Hepatocyte (in vitro differentiated cells): ENCODE measurements around the gene TENM4. TPM values are rescaled to one million over a fixed set of nuclear protein-coding genes. Genes with fewer than 3 reads are reported as not detected.

Experiments used
- DNase-seq: peaks from one replicate; pipeline ENCODE4 v3.0.0-alpha.2; 2016; ENCODE audit warnings: low spot score
- H2AFZ ChIP-seq: fragments of 200-600 bp; sonication (generic); 2 replicates; pipeline ENCODE4 v1.6.0; 2016; ENCODE audit warnings: antibody characterized with exemption, mild to moderate bottlenecking
- H3K27ac ChIP-seq: fragments of 200-600 bp; sonication (generic); 2 replicates; pipeline ENCODE4 v1.5.1; 2016; ENCODE audit warnings: mild to moderate bottlenecking
- H3K27me3 ChIP-seq: fragments of 200-600 bp; sonication (generic); 2 replicates; pipeline ENCODE4 v1.6.1; 2016
- H3K36me3 ChIP-seq: fragments of 200-600 bp; sonication (generic); replicated peaks from 2 replicates; pipeline ENCODE4 v1.5.1; 2016; ENCODE audit warnings: low read depth; ENCODE audit not compliant: insufficient read depth
- H3K4me1 ChIP-seq: fragments of 200-600 bp; sonication (generic); 2 replicates; pipeline ENCODE4 v1.5.1; 2016; ENCODE audit warnings: mild to moderate bottlenecking, moderate library complexity; ENCODE audit not compliant: insufficient read depth
- H3K4me2 ChIP-seq: fragments of 200-600 bp; sonication (generic); 2 replicates; pipeline ENCODE4 v1.6.0; 2016
- H3K4me3 ChIP-seq: fragments of 200-600 bp; sonication (generic); 2 replicates; pipeline ENCODE4 v1.5.1; 2016; ENCODE audit warnings: mild to moderate bottlenecking
- H3K79me2 ChIP-seq: fragments of 200-600 bp; sonication (generic); 2 replicates; pipeline ENCODE4 v1.6.0; 2017; ENCODE audit warnings: mild to moderate bottlenecking
- H3K9me2 ChIP-seq: fragments of 200-600 bp; sonication (generic); replicated peaks from 2 replicates; pipeline ENCODE4 v1.6.0; 2017; ENCODE audit warnings: mild to moderate bottlenecking; ENCODE audit not compliant: insufficient read depth
- H3K9me3 ChIP-seq: fragments of 200-600 bp; sonication (generic); 2 replicates; pipeline ENCODE4 v1.5.1; 2016; ENCODE audit warnings: low read depth, mild to moderate bottlenecking
- H4K20me1 ChIP-seq: fragments of 200-600 bp; sonication (generic); 2 replicates; pipeline ENCODE4 v1.6.0; 2016; ENCODE audit warnings: mild to moderate bottlenecking; ENCODE audit not compliant: insufficient read depth, poor library complexity, severe bottlenecking
- EZH2 ChIP-seq: fragments of 200-600 bp; sonication (generic); IDR thresholded peaks from 2 replicates; pipeline ENCODE4 v1.6.1; 2016; ENCODE audit warnings: antibody characterized with exemption, mild to moderate bottlenecking, borderline replicate concordance
- EZH2phosphoT487 ChIP-seq: fragments of 200-600 bp; sonication (generic); IDR thresholded peaks from one replicate; pipeline ENCODE4 v1.6.1; 2018; ENCODE audit warnings: antibody characterized with exemption, mild to moderate bottlenecking, low read depth, moderate library complexity; ENCODE audit not compliant: unreplicated experiment, severe bottlenecking
- WGBS: methylation state at CpG from one replicate; pipeline ENCODE4 v1.1.6; 2016; ENCODE audit warnings: low lambda C conversion rate; ENCODE audit errors: missing lambda C conversion rate; 5-methylcytosine and 5-hydroxymethylcytosine counted together
- polyA plus RNA-seq: library from polyadenylated mRNA; unstranded; fragments of >200 nt; fragmentation: Nextera tagmentation; extraction: Ambion mirVana; gene quantifications from 2 replicates; pipeline ENCODE4 v1.2.1, GENCODE V29; 2016
- total RNA-seq: library from RNA; depleted of rRNA; stranded (reverse); fragments of >200 nt; gene quantifications from 2 replicates; pipeline ENCODE4 v1.2.3, GENCODE V29; 2014
- TF ChIP-seq, protein P1 (sequence below): fragments of 200-600 bp; sonication (generic); IDR thresholded peaks from 2 replicates; pipeline ENCODE4 v1.5.1; 2016; ENCODE audit warnings: antibody characterized with exemption, mild to moderate bottlenecking; ENCODE audit not compliant: poor library complexity

Gene TENM4
- total and polyA plus RNA-seq, 2 experiments from 2014 or later: 18.4 to 18.7 TPM

- H3K9me3 ChIP-seq: no peaks in the 10 kb centered on the region
- H2AFZ ChIP-seq: no peak overlapping the region
- DNase-seq: no peak
- no peaks in the 10 kb centered on the region for H3K27me3 ChIP-seq
- H3K36me3 ChIP-seq: no peaks in the 10 kb centered on the region
- H3K79me2 ChIP-seq: no peaks in the 10 kb centered on the region
- H3K27ac ChIP-seq: no peak overlapping the region
- WGBS: 81% methylated on average over 6 of the region's 6 CpGs
- H3K4me2 ChIP-seq: no peak overlapping the region
- peaks cover 24% of the 10 kb centered on the region for H3K4me1 ChIP-seq
- no peaks in the 10 kb centered on the region for H3K9me2 ChIP-seq
- TF ChIP-seq, protein P1, sequence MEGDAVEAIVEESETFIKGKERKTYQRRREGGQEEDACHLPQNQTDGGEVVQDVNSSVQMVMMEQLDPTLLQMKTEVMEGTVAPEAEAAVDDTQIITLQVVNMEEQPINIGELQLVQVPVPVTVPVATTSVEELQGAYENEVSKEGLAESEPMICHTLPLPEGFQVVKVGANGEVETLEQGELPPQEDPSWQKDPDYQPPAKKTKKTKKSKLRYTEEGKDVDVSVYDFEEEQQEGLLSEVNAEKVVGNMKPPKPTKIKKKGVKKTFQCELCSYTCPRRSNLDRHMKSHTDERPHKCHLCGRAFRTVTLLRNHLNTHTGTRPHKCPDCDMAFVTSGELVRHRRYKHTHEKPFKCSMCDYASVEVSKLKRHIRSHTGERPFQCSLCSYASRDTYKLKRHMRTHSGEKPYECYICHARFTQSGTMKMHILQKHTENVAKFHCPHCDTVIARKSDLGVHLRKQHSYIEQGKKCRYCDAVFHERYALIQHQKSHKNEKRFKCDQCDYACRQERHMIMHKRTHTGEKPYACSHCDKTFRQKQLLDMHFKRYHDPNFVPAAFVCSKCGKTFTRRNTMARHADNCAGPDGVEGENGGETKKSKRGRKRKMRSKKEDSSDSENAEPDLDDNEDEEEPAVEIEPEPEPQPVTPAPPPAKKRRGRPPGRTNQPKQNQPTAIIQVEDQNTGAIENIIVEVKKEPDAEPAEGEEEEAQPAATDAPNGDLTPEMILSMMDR: no peak
- TF ChIP-seq EZH2 (no peak), EZH2phosphoT487 (no peak)
- no peaks in the 10 kb centered on the region for H4K20me1 ChIP-seq
- H3K4me3 ChIP-seq: no peak overlapping the region
These were observed 357.5 kb downstream of the TENM4 start for GRCh38 chr11:79083352-79083751.

DNA sequence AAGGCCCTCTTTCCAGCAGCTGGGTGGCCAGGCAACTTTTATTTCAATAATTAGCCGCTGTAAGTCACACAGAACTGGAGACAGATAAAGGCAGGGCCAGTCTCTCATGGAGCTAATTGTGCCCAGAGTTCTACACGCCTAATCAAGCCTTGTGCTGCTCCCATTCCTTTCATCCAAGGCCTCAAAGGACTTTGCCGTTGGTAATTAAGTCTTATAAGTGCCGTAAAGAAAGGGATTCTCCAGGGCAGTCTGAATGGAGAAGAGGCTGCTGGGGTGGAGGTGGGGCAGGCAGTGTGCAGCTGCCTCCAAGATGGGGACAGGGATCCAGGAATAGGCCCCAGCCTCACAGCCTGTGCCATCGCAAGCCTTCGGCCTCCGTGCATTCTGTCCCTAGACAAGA, 357.9 kb downstream of the TENM4 start:
- no peaks in the 10 kb centered on the region for H4K20me1 ChIP-seq
- H2AFZ ChIP-seq: no peak overlapping the region
- no peak overlapping the region for H3K4me3 ChIP-seq
- 66% methylated on average over 7 of the region's 7 CpGs for WGBS
- H3K27ac ChIP-seq: no peak overlapping the region
- no peaks in the 10 kb centered on the region for H3K27me3 ChIP-seq
- H3K4me1 ChIP-seq: peaks cover 22% of the 10 kb centered on the region
- no peak for DNase-seq
- H3K4me2 ChIP-seq: no peak overlapping the region
- no peak for TF ChIP-seq EZH2phosphoT487
- H3K36me3 ChIP-seq: no peaks in the 10 kb centered on the region
- H3K9me2 ChIP-seq: no peaks in the 10 kb centered on the region
- H3K79me2 ChIP-seq: no peaks in the 10 kb centered on the region
- H3K9me3 ChIP-seq: no peaks in the 10 kb centered on the region

DNA sequence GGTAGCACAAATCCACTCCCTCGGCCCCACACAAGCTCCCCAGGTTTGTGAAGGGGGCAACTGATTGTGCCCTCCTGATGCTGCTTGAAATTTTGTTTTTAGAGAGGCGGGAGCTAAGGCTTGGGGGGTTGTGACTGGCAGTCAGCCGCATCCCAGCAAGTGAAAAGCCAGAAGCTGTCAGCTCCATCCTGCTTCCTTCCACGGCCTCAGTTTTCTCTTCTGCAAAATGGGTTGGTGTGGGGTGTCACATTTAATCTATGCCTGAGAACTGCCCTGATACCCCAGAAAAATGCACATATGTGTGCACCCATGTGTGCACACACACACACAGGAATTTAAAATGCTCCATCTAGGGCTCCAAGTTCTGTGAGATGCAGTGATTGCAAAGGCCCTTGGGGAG, 358.6 kb downstream of the TENM4 start:
- Histone ChIP-seq H3K4me1 (peaks cover 22% of the 10 kb centered on the region), H3K36me3 (no peaks in the 10 kb centered on the region), H3K79me2 (no peaks in the 10 kb centered on the region), H3K9me2 (no peaks in the 10 kb centered on the region), H2AFZ (no peak overlapping the region), H3K4me2 (no peak overlapping the region), H3K27me3 (no peaks in the 10 kb centered on the region), H3K4me3 (no peak overlapping the region), H4K20me1 (no peaks in the 10 kb centered on the region), H3K27ac (no peak overlapping the region), H3K9me3 (no peaks in the 10 kb centered on the region)
- TF ChIP-seq EZH2 (no peak), EZH2phosphoT487 (no peak)
- TF ChIP-seq, protein P1: no peak
- 94% methylated on average over 4 of the region's 4 CpGs for WGBS
- DNase-seq: no peak

DNA sequence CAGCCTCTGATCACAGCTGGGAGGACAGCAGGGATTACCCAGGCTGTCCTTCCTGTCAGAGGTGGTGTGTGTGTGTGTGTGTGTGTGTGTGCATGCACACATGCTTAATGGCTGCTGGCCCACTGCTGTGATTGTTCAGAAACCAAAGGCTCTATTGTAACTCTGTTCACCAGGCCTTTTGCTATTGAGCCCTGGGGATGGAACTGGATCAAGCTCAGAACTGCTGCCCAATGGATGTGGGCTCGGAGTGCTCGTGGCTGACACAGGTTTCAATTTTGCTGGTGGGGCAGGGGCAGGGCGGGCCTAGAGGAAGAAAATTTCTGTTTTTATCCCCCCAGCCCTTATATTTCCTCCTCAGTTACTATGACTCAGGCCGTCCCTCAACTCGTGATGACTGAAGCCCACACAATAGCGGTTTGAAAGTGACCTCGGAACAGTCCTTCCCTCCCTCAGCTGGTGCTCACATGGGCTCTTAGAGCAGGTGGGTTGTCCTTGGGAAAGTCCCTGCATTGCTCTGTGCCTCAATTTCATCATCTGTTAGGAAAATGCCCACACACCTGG, 359.3 kb downstream of the TENM4 start:
- WGBS: 92% methylated on average over 7 of the region's 7 CpGs
- H3K4me2 ChIP-seq: no peak overlapping the region
- no peaks in the 10 kb centered on the region for H3K36me3 ChIP-seq
- no peaks in the 10 kb centered on the region for H3K27me3 ChIP-seq
- H4K20me1 ChIP-seq: no peaks in the 10 kb centered on the region
- no peak overlapping the region for H2AFZ ChIP-seq
- no peak overlapping the region for H3K27ac ChIP-seq
- no peaks in the 10 kb centered on the region for H3K9me2 ChIP-seq
- peaks cover 15% of the 10 kb centered on the region for H3K4me1 ChIP-seq
- TF ChIP-seq EZH2phosphoT487 (no peak), EZH2 (no peak)
- TF ChIP-seq, protein P1: no peak
- DNase-seq: no peak
- H3K9me3 ChIP-seq: no peaks in the 10 kb centered on the region
- H3K4me3 ChIP-seq: no peak overlapping the region
- H3K79me2 ChIP-seq: no peaks in the 10 kb centered on the region
